ENCODE data around the gene FOXL2NB.

FOXL2NB gene

GRCh38 chr3:138911621-138912020, 35.4 kb upstream of the FOXL2NB start:
- TF ChIP-seq, protein P1, sequence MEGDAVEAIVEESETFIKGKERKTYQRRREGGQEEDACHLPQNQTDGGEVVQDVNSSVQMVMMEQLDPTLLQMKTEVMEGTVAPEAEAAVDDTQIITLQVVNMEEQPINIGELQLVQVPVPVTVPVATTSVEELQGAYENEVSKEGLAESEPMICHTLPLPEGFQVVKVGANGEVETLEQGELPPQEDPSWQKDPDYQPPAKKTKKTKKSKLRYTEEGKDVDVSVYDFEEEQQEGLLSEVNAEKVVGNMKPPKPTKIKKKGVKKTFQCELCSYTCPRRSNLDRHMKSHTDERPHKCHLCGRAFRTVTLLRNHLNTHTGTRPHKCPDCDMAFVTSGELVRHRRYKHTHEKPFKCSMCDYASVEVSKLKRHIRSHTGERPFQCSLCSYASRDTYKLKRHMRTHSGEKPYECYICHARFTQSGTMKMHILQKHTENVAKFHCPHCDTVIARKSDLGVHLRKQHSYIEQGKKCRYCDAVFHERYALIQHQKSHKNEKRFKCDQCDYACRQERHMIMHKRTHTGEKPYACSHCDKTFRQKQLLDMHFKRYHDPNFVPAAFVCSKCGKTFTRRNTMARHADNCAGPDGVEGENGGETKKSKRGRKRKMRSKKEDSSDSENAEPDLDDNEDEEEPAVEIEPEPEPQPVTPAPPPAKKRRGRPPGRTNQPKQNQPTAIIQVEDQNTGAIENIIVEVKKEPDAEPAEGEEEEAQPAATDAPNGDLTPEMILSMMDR (conservative IDR thresholded peaks at IDR 0.05; ENCODE audit: low read length) = no peak
- TF ChIP-seq EZH2phosphoT487 (IDR thresholded peaks at IDR 0.05; ENCODE audit: borderline replicate concordance) = no peak
- Histone ChIP-seq H3K4me3 (ENCODE audit: low read length, poor library complexity, severe bottlenecking) (no peak overlapping the region), H3K79me2 (ENCODE audit: insufficient read depth, low read length) (no peaks in the 10 kb centered on the region), H3K27me3 (ENCODE audit: insufficient read depth, low read length, poor library complexity, severe bottlenecking) (no peaks in the 10 kb centered on the region), H3K9me3 (ENCODE audit: insufficient read depth, low read depth, low read length) (no peaks in the 10 kb centered on the region), H3K4me2 (ENCODE audit: low read depth, low read length, poor library complexity, severe bottlenecking) (no peak overlapping the region), H3F3A (ENCODE audit: low read depth) (no peaks in the 10 kb centered on the region), H3K9me2 (replicated peaks; ENCODE audit: low read depth, low read length) (no peaks in the 10 kb centered on the region), H3K36me3 (ENCODE audit: insufficient read depth, low read length) (no peaks in the 10 kb centered on the region), H3K9ac (ENCODE audit: low read depth, low read length, poor library complexity, severe bottlenecking) (no peak overlapping the region), H2AFZ (ENCODE audit: low read length) (no peak overlapping the region), H3K4me1 (ENCODE audit: insufficient read depth, low read length, poor library complexity, severe bottlenecking) (peaks cover 5% of the 10 kb centered on the region), H4K20me1 (ENCODE audit: insufficient read depth, low read length, poor library complexity, severe bottlenecking) (no peaks in the 10 kb centered on the region)

DNA sequence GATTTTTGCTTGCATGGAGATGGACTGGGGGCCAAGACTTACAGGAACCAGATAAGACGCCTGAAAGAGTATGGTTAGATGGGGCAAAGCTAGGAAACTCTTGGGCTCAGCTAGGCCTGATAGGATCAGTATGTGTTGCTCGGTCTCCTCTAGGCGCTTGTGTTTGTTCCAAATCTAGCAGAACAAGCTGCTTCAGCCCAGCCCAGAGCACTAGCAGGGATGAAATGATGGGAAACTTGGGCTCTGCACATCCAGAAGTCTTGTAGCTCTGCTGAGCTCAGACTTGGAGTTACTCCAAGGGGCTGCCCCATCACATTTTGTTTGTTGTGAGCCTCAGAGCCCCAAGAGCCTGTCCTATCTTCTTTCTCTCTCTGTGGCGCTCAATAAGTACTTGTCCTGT, 34.8 kb upstream of the FOXL2NB start:
- no peaks in the 10 kb centered on the region for H3F3A ChIP-seq (ENCODE audit: low read depth)
- no peak overlapping the region for H3K4me3 ChIP-seq (ENCODE audit: low read length, poor library complexity, severe bottlenecking)
- peaks cover 5% of the 10 kb centered on the region for H3K4me1 ChIP-seq (ENCODE audit: insufficient read depth, low read length, poor library complexity, severe bottlenecking)
- no peaks in the 10 kb centered on the region for H3K9me3 ChIP-seq (ENCODE audit: insufficient read depth, low read depth, low read length)
- no peak overlapping the region for H3K9ac ChIP-seq (ENCODE audit: low read depth, low read length, poor library complexity, severe bottlenecking)
- H3K9me2 ChIP-seq (replicated peaks; ENCODE audit: low read depth, low read length) = no peaks in the 10 kb centered on the region
- H2AFZ ChIP-seq (ENCODE audit: low read length) = no peak overlapping the region
- H3K79me2 ChIP-seq (ENCODE audit: insufficient read depth, low read length) = no peaks in the 10 kb centered on the region
- no peaks in the 10 kb centered on the region for H3K27me3 ChIP-seq (ENCODE audit: insufficient read depth, low read length, poor library complexity, severe bottlenecking)
- no peak for TF ChIP-seq EZH2phosphoT487 (IDR thresholded peaks at IDR 0.05; ENCODE audit: borderline replicate concordance)
- no peaks in the 10 kb centered on the region for H4K20me1 ChIP-seq (ENCODE audit: insufficient read depth, low read length, poor library complexity, severe bottlenecking)
- H3K36me3 ChIP-seq (ENCODE audit: insufficient read depth, low read length) = no peaks in the 10 kb centered on the region
- H3K4me2 ChIP-seq (ENCODE audit: low read depth, low read length, poor library complexity, severe bottlenecking) = no peak overlapping the region

- Histone ChIP-seq H3K36me3 (ENCODE audit: insufficient read depth, low read length) (no peaks in the 10 kb centered on the region), H3K9ac (ENCODE audit: low read depth, low read length, poor library complexity, severe bottlenecking) (no peak overlapping the region), H3F3A (ENCODE audit: low read depth) (no peaks in the 10 kb centered on the region), H3K4me1 (ENCODE audit: insufficient read depth, low read length, poor library complexity, severe bottlenecking) (peaks cover 5% of the 10 kb centered on the region), H3K4me3 (ENCODE audit: low read length, poor library complexity, severe bottlenecking) (no peak overlapping the region), H3K4me2 (ENCODE audit: low read depth, low read length, poor library complexity, severe bottlenecking) (no peak overlapping the region), H3K9me2 (replicated peaks; ENCODE audit: low read depth, low read length) (no peaks in the 10 kb centered on the region), H3K9me3 (ENCODE audit: insufficient read depth, low read depth, low read length) (no peaks in the 10 kb centered on the region), H3K79me2 (ENCODE audit: insufficient read depth, low read length) (no peaks in the 10 kb centered on the region), H4K20me1 (ENCODE audit: insufficient read depth, low read length, poor library complexity, severe bottlenecking) (no peaks in the 10 kb centered on the region), H2AFZ (ENCODE audit: low read length) (no peak overlapping the region), H3K27me3 (ENCODE audit: insufficient read depth, low read length, poor library complexity, severe bottlenecking) (no peaks in the 10 kb centered on the region)
- TF ChIP-seq, protein P1 (conservative IDR thresholded peaks at IDR 0.05; ENCODE audit: low read length) = no peak
- no peak for TF ChIP-seq EZH2phosphoT487 (IDR thresholded peaks at IDR 0.05; ENCODE audit: borderline replicate concordance)
Measured at GRCh38 chr3:138913766-138914165, 33.3 kb upstream of the FOXL2NB start.

- Histone ChIP-seq H3K4me1 (ENCODE audit: insufficient read depth, low read length, poor library complexity, severe bottlenecking) (peaks cover 5% of the 10 kb centered on the region), H3K36me3 (ENCODE audit: insufficient read depth, low read length) (no peaks in the 10 kb centered on the region), H3K4me2 (ENCODE audit: low read depth, low read length, poor library complexity, severe bottlenecking) (peak overlapping the region; percentile 69), H4K20me1 (ENCODE audit: insufficient read depth, low read length, poor library complexity, severe bottlenecking) (no peaks in the 10 kb centered on the region), H3K4me3 (ENCODE audit: low read length, poor library complexity, severe bottlenecking) (peak overlapping the region; percentile 98), H3F3A (ENCODE audit: low read depth) (no peaks in the 10 kb centered on the region), H3K9ac (ENCODE audit: low read depth, low read length, poor library complexity, severe bottlenecking) (peak overlapping the region; percentile 86), H3K27me3 (ENCODE audit: insufficient read depth, low read length, poor library complexity, severe bottlenecking) (no peaks in the 10 kb centered on the region), H3K9me3 (ENCODE audit: insufficient read depth, low read depth, low read length) (no peaks in the 10 kb centered on the region), H2AFZ (ENCODE audit: low read length) (peak overlapping the region; percentile 96), H3K9me2 (replicated peaks; ENCODE audit: low read depth, low read length) (no peaks in the 10 kb centered on the region), H3K79me2 (ENCODE audit: insufficient read depth, low read length) (no peaks in the 10 kb centered on the region)
- TF ChIP-seq EZH2phosphoT487 (IDR thresholded peaks at IDR 0.05; ENCODE audit: borderline replicate concordance) = no peak
- TF ChIP-seq, protein P1 (conservative IDR thresholded peaks at IDR 0.05; ENCODE audit: low read length) = no peak
Measured at GRCh38 chr3:138914870-138915502, 32.0 kb upstream of the FOXL2NB start.

Measured in Loucy (cell line).